ENCODE measurements around the gene PDE4B. TPM values are rescaled to one million over a fixed set of nuclear protein-coding genes. Genes with fewer than 3 reads are reported as not detected.

PDE4B gene
- total RNA-seq, 1 donor from 2014 or later: 29.0 TPM

GRCh38 chr1:65769636-65770035 is 23.1 kb upstream of the PDE4B start:
- Histone ChIP-seq H3K36me3 (no peaks in the 10 kb centered on the region), H3K9me3 (no peaks in the 10 kb centered on the region), H3K27me3 (no peaks in the 10 kb centered on the region), H3K4me1 (no peaks in the 10 kb centered on the region), H3K4me3 (no peak overlapping the region), H3K27ac (no peak overlapping the region)
- intact Hi-C loops (cut with DNase I): no loop called here
- no peak for DNase-seq (ENCODE audit: extremely low spot score in 2 of 2)
- TF ChIP-seq POLR2A (IDR thresholded peaks at IDR 0.05): no peak
- no peak for TF ChIP-seq CTCF (IDR thresholded peaks at IDR 0.05)
- TF ChIP-seq POLR2AphosphoS5 (IDR thresholded peaks at IDR 0.05; ENCODE audit: insufficient read depth in 1 of 2, low read depth in 1 of 2): no peak

- no peaks in the 10 kb centered on the region for H3K36me3 ChIP-seq
- intact Hi-C loops (cut with DNase I): no loop called here
- H3K27me3 ChIP-seq: no peaks in the 10 kb centered on the region
- no peak for DNase-seq (ENCODE audit: extremely low spot score in 2 of 2)
- no peaks in the 10 kb centered on the region for H3K9me3 ChIP-seq
- TF ChIP-seq CTCF (IDR thresholded peaks at IDR 0.05): no peak
- TF ChIP-seq POLR2A (IDR thresholded peaks at IDR 0.05): no peak
- TF ChIP-seq POLR2AphosphoS5 (IDR thresholded peaks at IDR 0.05; ENCODE audit: insufficient read depth in 1 of 2, low read depth in 1 of 2): no peak
- H3K4me1 ChIP-seq: no peaks in the 10 kb centered on the region
- H3K4me3 ChIP-seq: no peak overlapping the region
- no peak overlapping the region for H3K27ac ChIP-seq
Measured at GRCh38 chr1:65772607-65773006, 20.1 kb upstream of the PDE4B start.

- Histone ChIP-seq H3K27me3 (no peaks in the 10 kb centered on the region), H3K9me3 (no peaks in the 10 kb centered on the region), H3K36me3 (no peaks in the 10 kb centered on the region), H3K27ac (no peak overlapping the region), H3K4me3 (no peak overlapping the region), H3K4me1 (no peaks in the 10 kb centered on the region)
- TF ChIP-seq POLR2A (IDR thresholded peaks at IDR 0.05): no peak
- no peak for DNase-seq (ENCODE audit: extremely low spot score in 2 of 2)
- intact Hi-C loops (cut with DNase I): no loop called here
Measured at GRCh38 chr1:65773391-65774123, 19.1 kb upstream of the PDE4B start.

- no peaks in the 10 kb centered on the region for H3K36me3 ChIP-seq
- TF ChIP-seq CTCF (IDR thresholded peaks at IDR 0.05): no peak
- TF ChIP-seq POLR2A (IDR thresholded peaks at IDR 0.05): no peak
- no peak for TF ChIP-seq POLR2AphosphoS5 (IDR thresholded peaks at IDR 0.05; ENCODE audit: insufficient read depth in 1 of 2, low read depth in 1 of 2)
- no peaks in the 10 kb centered on the region for H3K27me3 ChIP-seq
- no peak for DNase-seq (ENCODE audit: extremely low spot score in 2 of 2)
- intact Hi-C loops (cut with DNase I): no loop called here
- no peak overlapping the region for H3K27ac ChIP-seq
- no peak overlapping the region for H3K4me3 ChIP-seq
- H3K9me3 ChIP-seq: no peaks in the 10 kb centered on the region
- peaks cover 9% of the 10 kb centered on the region for H3K4me1 ChIP-seq
Measured at GRCh38 chr1:65788762-65789161, 3.9 kb upstream of the PDE4B start.

GRCh38 chr1:65791396-65791795 is 1.3 kb upstream of the PDE4B start:
- Histone ChIP-seq H3K9me3 (no peaks in the 10 kb centered on the region), H3K4me3 (no peak overlapping the region), H3K36me3 (no peaks in the 10 kb centered on the region), H3K27ac (no peak overlapping the region), H3K27me3 (no peaks in the 10 kb centered on the region), H3K4me1 (peaks cover 11% of the 10 kb centered on the region)
- TF ChIP-seq POLR2A (IDR thresholded peaks at IDR 0.05): no peak
- TF ChIP-seq CTCF (IDR thresholded peaks at IDR 0.05): no peak
- TF ChIP-seq POLR2AphosphoS5 (IDR thresholded peaks at IDR 0.05; ENCODE audit: insufficient read depth in 1 of 2, low read depth in 1 of 2): no peak
- intact Hi-C loops (cut with DNase I): no loop called here
- DNase-seq (ENCODE audit: extremely low spot score in 2 of 2): no peak

Data from vagina (tissue), 2 donors.